Sigmoid colon (tissue), 7 donors: ENCODE results near the gene HIBCH. TPM values are rescaled to one million over a fixed set of nuclear protein-coding genes. Genes with fewer than 3 reads are reported as not detected.

Experiments used
- DNase-seq: peaks from one replicate; pipeline ENCODE4 v3.0.0-alpha.2; 2019
- H3K27ac ChIP-seq, 4 donors: fragments of 200-600 bp; sonication (generic); one replicate each; pipeline ENCODE4 v1.5.1; 2016 to 2019; ENCODE audit warnings: mild to moderate bottlenecking in 1 of 4
- H3K27me3 ChIP-seq, 3 donors: fragments of 200-600 bp; sonication (generic); one replicate each; pipeline ENCODE4 v1.5.1; 2019; ENCODE audit warnings: mild to moderate bottlenecking in 1 of 3
- H3K36me3 ChIP-seq, 4 donors: fragments of 200-600 bp; sonication (generic); one replicate each; pipeline ENCODE4 v1.5.1; 2016 to 2019
- H3K4me1 ChIP-seq, 4 donors: fragments of 200-600 bp; sonication (generic); one replicate each; pipeline ENCODE4 v1.5.1; 2017 to 2019
- H3K4me3 ChIP-seq, 4 donors: fragments of 200-600 bp; sonication (generic); one replicate each; pipeline ENCODE4 v1.5.1; 2017 to 2019; ENCODE audit warnings: mild to moderate bottlenecking in 2 of 4, moderate library complexity in 1 of 4
- H3K9me3 ChIP-seq, 4 donors: fragments of 200-600 bp in 3 of 4; sonication (generic) in 3 of 4; one replicate each; pipeline versions ENCODE4 v1.5.1 to v1.6.1; 2013 to 2019
- CTCF ChIP-seq, 4 experiments: fragments of 450-650 bp in 3 of 4; fragments of 200-600 bp in 1 of 4; IDR thresholded peaks; one replicate each; pipeline ENCODE4 v1.5.1; 2016 to 2019; ENCODE audit warnings: antibody characterized with exemption in 4 of 4, mild to moderate bottlenecking in 3 of 4, moderate library complexity in 2 of 4
- EP300 ChIP-seq, 4 donors: sonication (generic); formaldehyde crosslinking; IDR thresholded peaks; one replicate each; pipeline ENCODE4 v1.6.1; 2017; ENCODE audit warnings: antibody characterized with exemption in 4 of 4
- POLR2A ChIP-seq, 2 donors: fragments of 450-650 bp; IDR thresholded peaks; one replicate each; pipeline ENCODE4 v1.6.1; 2016; ENCODE audit warnings: antibody characterized with exemption in 2 of 2, mild to moderate bottlenecking in 2 of 2, moderate library complexity in 2 of 2
- POLR2AphosphoS5 ChIP-seq, 4 donors: sonication (generic); formaldehyde crosslinking; IDR thresholded peaks; one replicate each; pipeline ENCODE4 v1.6.1; 2017; ENCODE audit warnings: antibody characterized with exemption in 4 of 4
- WGBS, 2 donors: extraction: QIAGEN DNeasy Blood & Tissue Kit; methylation state at CpG; one replicate each; pipeline ENCODE4 v1.1.7; 2013; 5-methylcytosine and 5-hydroxymethylcytosine counted together
- intact Hi-C: fragments of 100-400 bp; cut with DNase I; formaldehyde crosslinking; loops from one replicate; pipeline ENCODE4 v1.15.1; 2023
- polyA plus RNA-seq, 3 donors: library from polyadenylated mRNA; stranded (reverse); fragments of 200-250 nt; gene quantifications; one replicate each; pipeline ENCODE4 v1.2.3, GENCODE V29; 2013
- total RNA-seq, 4 donors: library from RNA; depleted of rRNA; stranded (reverse); fragments of >200 nt; gene quantifications; one replicate each; pipeline ENCODE4 v1.1.0, GENCODE V29; 2016
- donor health status: healthy with polysubstance abuse.
- donor health status: Bipolar disorder and iron deficiency.
- donor health status: healthy.

HIBCH gene
- total and polyA plus RNA-seq, 7 donors, result 18.1 to 45.8 (median 21.6) TPM

- H3K36me3 ChIP-seq, result no peaks in the 10 kb centered on the region
- peaks cover 0 to 33% (median 25%) of the 10 kb centered on the region in 4 donors for H3K4me1 ChIP-seq
- no peaks in the 10 kb centered on the region for H3K27me3 ChIP-seq
- intact Hi-C loops, result loop anchor here (2.0 kb wide), 2 partner anchors 22 to 232 kb away; partner anchors contain the start of gene INPP1
- no peak overlapping the region for H3K4me3 ChIP-seq
- peak overlapping the region; percentile 80 to 91 (median 89) for H3K27ac ChIP-seq
- TF ChIP-seq POLR2AphosphoS5 (IDR thresholded peaks at IDR 0.05), result no peak
- no peak for TF ChIP-seq EP300 (IDR thresholded peaks at IDR 0.05)
- TF ChIP-seq POLR2A (IDR thresholded peaks at IDR 0.05), result no peak
- no peak for TF ChIP-seq CTCF (IDR thresholded peaks at IDR 0.05)
- 80 to 82% methylated on average over 4 of the region's 4 CpGs for WGBS, 2 donors
- no peak for DNase-seq
- no peaks in the 10 kb centered on the region for H3K9me3 ChIP-seq
These were observed 1.1 kb upstream of the HIBCH start for GRCh38 chr2:190320696-190321095.

- H3K4me3 ChIP-seq, result peak overlapping the region; percentile 58 to 72 (median 64)
- WGBS, 2 donors, result 3 to 5% methylated on average over 12 of the region's 12 CpGs
- no peak for DNase-seq
- H3K4me1 ChIP-seq, result peaks cover 0 to 41% (median 34%) of the 10 kb centered on the region in 4 donors
- peak overlapping the region; percentile 80 to 91 (median 89) for H3K27ac ChIP-seq
- TF ChIP-seq CTCF (IDR thresholded peaks at IDR 0.05), result no peak
- no peak for TF ChIP-seq EP300 (IDR thresholded peaks at IDR 0.05)
- TF ChIP-seq POLR2AphosphoS5 (IDR thresholded peaks at IDR 0.05), result no peak
- TF ChIP-seq POLR2A (IDR thresholded peaks at IDR 0.05), result no peak
- intact Hi-C loops, result loop anchor here (5.0 kb wide), 2 partner anchors 38 to 53 kb away; no protein-coding TSS in a partner anchor
- no peaks in the 10 kb centered on the region for H3K36me3 ChIP-seq
- H3K27me3 ChIP-seq, result no peaks in the 10 kb centered on the region
- no peaks in the 10 kb centered on the region for H3K9me3 ChIP-seq
These were observed 583 bp downstream of the HIBCH start for GRCh38 chr2:190318931-190319554.

- no peaks in the 10 kb centered on the region for H3K27me3 ChIP-seq
- H3K36me3 ChIP-seq, result no peaks in the 10 kb centered on the region
- DNase-seq, result no peak
- H3K4me1 ChIP-seq, result peaks cover 0 to 41% (median 34%) of the 10 kb centered on the region in 4 donors
- TF ChIP-seq EP300 (IDR thresholded peaks at IDR 0.05), result no peak
- no peak for TF ChIP-seq POLR2AphosphoS5 (IDR thresholded peaks at IDR 0.05)
- no peak for TF ChIP-seq POLR2A (IDR thresholded peaks at IDR 0.05)
- TF ChIP-seq CTCF (IDR thresholded peaks at IDR 0.05), result no peak
- no peaks in the 10 kb centered on the region for H3K9me3 ChIP-seq
- 19 to 63% methylated on average over 4 of the region's 4 CpGs for WGBS, 2 donors
- H3K27ac ChIP-seq, result peak overlapping the region; percentile 80 to 91 (median 89)
- intact Hi-C loops, result loop anchor here (5.0 kb wide), 2 partner anchors 39 to 54 kb away; no protein-coding TSS in a partner anchor
- H3K4me3 ChIP-seq, result peak overlapping the region; percentile 58 to 72 (median 64)
These were observed 1.1 kb downstream of the HIBCH start for GRCh38 chr2:190318514-190318913.

- peaks cover 0 to 37% (median 29%) of the 10 kb centered on the region in 4 donors for H3K4me1 ChIP-seq
- WGBS, 2 donors, result 18 to 64% methylated on average over 2 of the region's 2 CpGs
- TF ChIP-seq POLR2AphosphoS5 (IDR thresholded peaks at IDR 0.05), result no peak
- TF ChIP-seq CTCF (IDR thresholded peaks at IDR 0.05), result no peak
- no peak for TF ChIP-seq POLR2A (IDR thresholded peaks at IDR 0.05)
- no peak for TF ChIP-seq EP300 (IDR thresholded peaks at IDR 0.05)
- H3K27ac ChIP-seq, result peak overlapping the region in 1 of 4 donors; percentile 15
- peaks cover 0 to 3% (median 0%) of the 10 kb centered on the region in 4 donors for H3K36me3 ChIP-seq
- H3K27me3 ChIP-seq, result no peaks in the 10 kb centered on the region
- no peaks in the 10 kb centered on the region for H3K9me3 ChIP-seq
- H3K4me3 ChIP-seq, result no peak overlapping the region
- no peak for DNase-seq
- intact Hi-C loops, result loop anchor here (5.0 kb wide), 2 partner anchors 42 to 57 kb away; no protein-coding TSS in a partner anchor
These were observed 4.4 kb downstream of the HIBCH start for GRCh38 chr2:190315273-190315672.
